Bronchial epithelial cell (primary cell): ENCODE results near the gene SPATA22. TPM values are rescaled to one million over a fixed set of nuclear protein-coding genes. Genes with fewer than 3 reads are reported as not detected.

Experiments used
- DNase-seq: peaks from one replicate; pipeline ENCODE4 v3.0.0-alpha.2; 2010; ENCODE audit warnings: low read depth
- FAIRE-seq: peaks from 2 replicates; lab custom pipeline; 2011; peaks lifted over from hg19 to GRCh38; lab: Jason Lieb, UNC
- H3K27me3 ChIP-seq: 2 replicates; pipeline ENCODE4 v1.5.1; 2011; ENCODE audit warnings: low read length; ENCODE audit not compliant: control insufficient read depth, insufficient read depth
- H3K36me3 ChIP-seq: 2 replicates; pipeline ENCODE4 v1.5.1; 2011; ENCODE audit warnings: low read length; ENCODE audit not compliant: control insufficient read depth, insufficient read depth
- H3K4me3 ChIP-seq: 2 replicates; pipeline ENCODE4 v1.5.1; 2011; ENCODE audit warnings: mild to moderate bottlenecking, low read depth, low read length, control low read depth
- total RNA-seq: library from RNA; depleted of rRNA; stranded (reverse); fragments of >200 nt; gene quantifications from 2 replicates; pipeline ENCODE4 v1.2.1, GENCODE V29; 2014
- TF ChIP-seq, protein P1 (sequence below): IDR thresholded peaks from 2 replicates; pipeline ENCODE4 v1.5.1; 2011; ENCODE audit warnings: mild to moderate bottlenecking, moderate library complexity, low read length, control low read depth, inconsistent platforms; ENCODE audit not compliant: insufficient read depth, severe bottlenecking

SPATA22 gene
- total RNA-seq, 1 donor from 2014 or later, result not detected

- TF ChIP-seq, protein P1, sequence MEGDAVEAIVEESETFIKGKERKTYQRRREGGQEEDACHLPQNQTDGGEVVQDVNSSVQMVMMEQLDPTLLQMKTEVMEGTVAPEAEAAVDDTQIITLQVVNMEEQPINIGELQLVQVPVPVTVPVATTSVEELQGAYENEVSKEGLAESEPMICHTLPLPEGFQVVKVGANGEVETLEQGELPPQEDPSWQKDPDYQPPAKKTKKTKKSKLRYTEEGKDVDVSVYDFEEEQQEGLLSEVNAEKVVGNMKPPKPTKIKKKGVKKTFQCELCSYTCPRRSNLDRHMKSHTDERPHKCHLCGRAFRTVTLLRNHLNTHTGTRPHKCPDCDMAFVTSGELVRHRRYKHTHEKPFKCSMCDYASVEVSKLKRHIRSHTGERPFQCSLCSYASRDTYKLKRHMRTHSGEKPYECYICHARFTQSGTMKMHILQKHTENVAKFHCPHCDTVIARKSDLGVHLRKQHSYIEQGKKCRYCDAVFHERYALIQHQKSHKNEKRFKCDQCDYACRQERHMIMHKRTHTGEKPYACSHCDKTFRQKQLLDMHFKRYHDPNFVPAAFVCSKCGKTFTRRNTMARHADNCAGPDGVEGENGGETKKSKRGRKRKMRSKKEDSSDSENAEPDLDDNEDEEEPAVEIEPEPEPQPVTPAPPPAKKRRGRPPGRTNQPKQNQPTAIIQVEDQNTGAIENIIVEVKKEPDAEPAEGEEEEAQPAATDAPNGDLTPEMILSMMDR, result no peak
- H3K36me3 ChIP-seq, result no peaks in the 10 kb centered on the region
- FAIRE-seq, result no peak
- H3K27me3 ChIP-seq, result no peaks in the 10 kb centered on the region
- no peak for DNase-seq
- H3K4me3 ChIP-seq, result no peak overlapping the region
These were observed 31.7 kb upstream of the SPATA22 start for GRCh38 chr17:3503285-3503684.

GRCh38 chr17:3502466-3502865 is 30.8 kb upstream of the SPATA22 start:
- no peak overlapping the region for H3K4me3 ChIP-seq
- FAIRE-seq, result no peak
- no peaks in the 10 kb centered on the region for H3K36me3 ChIP-seq
- TF ChIP-seq, protein P1, result no peak
- no peaks in the 10 kb centered on the region for H3K27me3 ChIP-seq
- DNase-seq, result no peak

- Histone ChIP-seq H3K27me3 (no peaks in the 10 kb centered on the region), H3K36me3 (no peaks in the 10 kb centered on the region), H3K4me3 (no peak overlapping the region)
- FAIRE-seq, result no peak
- TF ChIP-seq, protein P1, result no peak
- no peak for DNase-seq
These were observed 29.7 kb upstream of the SPATA22 start for GRCh38 chr17:3501344-3501743.

DNA sequence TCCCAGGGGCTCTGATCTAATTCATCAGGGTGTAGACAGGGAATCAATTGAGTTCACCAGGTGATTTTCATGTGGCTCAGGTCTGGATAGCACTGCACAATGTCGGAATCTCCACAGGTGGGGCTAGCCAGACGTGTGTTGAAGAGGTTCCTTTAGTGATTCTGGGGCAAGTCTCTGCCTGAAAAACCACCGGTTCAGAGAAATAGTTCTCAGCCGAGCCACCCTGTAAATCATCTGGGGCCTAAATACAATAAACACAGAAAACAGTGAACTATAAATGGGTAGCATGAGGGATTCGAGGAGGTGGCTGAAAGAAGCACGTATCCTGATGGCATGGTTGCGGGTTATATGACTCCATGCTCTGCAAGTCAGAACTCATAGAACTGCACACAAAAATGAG is 25.5 kb upstream of the SPATA22 start:
- Histone ChIP-seq H3K27me3 (no peaks in the 10 kb centered on the region), H3K36me3 (no peaks in the 10 kb centered on the region), H3K4me3 (no peak overlapping the region)
- TF ChIP-seq, protein P1, result no peak
- DNase-seq (peak; percentile 9), FAIRE-seq (no peak)

DNA sequence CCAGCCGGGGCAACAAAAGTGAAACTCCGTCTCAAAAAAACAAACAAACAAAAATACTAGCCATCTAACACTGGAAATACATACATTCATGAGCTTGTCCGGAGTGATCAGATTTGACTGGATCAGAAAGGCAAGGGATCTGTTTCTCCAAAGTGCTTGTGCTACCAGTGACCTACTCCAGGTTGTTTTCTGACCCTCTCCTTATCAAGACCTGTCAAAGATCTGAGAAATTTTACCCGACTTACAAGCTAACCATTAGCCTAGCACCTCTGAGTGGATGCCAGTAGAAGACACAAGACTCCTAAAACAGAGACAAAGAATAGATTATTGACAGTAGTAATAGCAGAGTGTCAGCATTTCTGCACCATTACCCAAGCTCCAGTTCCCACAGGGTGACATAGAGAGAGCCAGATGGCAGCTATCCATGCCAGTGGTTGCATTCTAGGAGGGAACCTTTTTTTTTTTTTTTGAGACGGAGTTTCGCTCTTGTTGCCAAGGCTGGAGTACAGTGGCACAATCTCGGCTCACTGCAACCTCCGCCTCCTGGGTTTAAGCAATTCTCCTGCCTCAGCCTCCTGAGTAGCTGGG is 14.0 kb upstream of the SPATA22 start:
- Histone ChIP-seq H3K36me3 (no peaks in the 10 kb centered on the region), H3K4me3 (no peak overlapping the region), H3K27me3 (no peaks in the 10 kb centered on the region)
- DNase-seq, result no peak
- no peak for FAIRE-seq
- TF ChIP-seq, protein P1, result no peak

DNA sequence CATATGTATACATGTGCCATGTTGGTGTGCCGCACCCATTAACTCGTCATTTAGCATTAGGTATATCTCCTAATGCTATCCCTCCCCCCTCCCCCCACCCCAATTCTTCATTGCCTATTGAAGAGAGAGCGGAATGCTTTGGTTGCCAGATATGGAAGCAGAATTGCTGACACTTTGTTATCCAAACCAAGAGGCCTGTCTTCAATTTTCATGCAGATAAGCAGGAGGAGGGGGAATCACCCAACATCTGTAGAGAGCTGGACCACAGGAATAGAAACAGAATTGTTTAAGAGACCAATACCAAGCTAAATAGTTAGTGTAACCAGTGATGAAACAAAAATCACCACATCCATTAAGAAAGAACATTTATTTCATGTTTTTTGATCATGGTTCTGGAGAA is 11.2 kb upstream of the SPATA22 start:
- TF ChIP-seq, protein P1, result no peak
- DNase-seq (no peak), FAIRE-seq (no peak)
- Histone ChIP-seq H3K27me3 (no peaks in the 10 kb centered on the region), H3K36me3 (no peaks in the 10 kb centered on the region), H3K4me3 (no peak overlapping the region)
